ENCODE results near the gene NINJ2. TPM values are rescaled to one million over a fixed set of nuclear protein-coding genes. Genes with fewer than 3 reads are reported as not detected.
A peak's percentile ranks its signal among the peaks of the same experiment; 100 is the strongest.
"Not testable (repeated sequence)": the region's sequence is repeated elsewhere in the genome, so short reads cannot be mapped to it uniquely, and the experiment has no call there.

The NINJ2 gene
- total RNA-seq, 1 donor from 2014 or later: 0.76 TPM

DNA sequence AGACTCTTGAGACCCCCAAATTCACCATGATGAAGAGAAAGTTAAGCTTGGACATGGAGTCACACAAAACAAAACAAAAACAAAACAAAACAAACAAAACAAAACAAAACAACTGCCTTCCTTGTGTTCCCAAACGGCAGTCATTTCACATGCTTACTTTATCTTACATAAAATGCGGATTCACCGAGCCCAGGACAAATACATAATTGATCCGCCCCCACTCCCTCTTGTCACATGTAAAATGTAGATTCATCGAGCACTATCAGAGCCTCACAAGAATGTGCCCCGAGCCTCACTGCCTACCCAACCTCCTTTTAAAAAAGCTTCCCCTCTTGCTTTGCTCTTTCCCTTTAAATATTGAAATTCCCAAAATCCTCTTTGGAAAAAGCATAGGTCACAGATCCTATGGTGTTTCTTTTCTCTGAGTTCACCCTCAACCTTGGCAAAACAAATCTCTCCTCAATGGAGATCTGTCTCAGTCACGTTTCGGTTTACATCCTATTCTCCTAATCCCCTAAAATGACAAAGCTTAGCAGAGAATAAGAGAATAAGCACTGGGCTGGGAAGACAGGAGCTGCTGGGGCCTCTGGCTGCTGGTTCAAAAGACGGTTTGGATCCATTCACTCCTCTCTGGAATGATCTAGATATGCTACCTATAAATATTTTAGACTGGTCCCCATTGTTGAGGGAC is 83.7 kb downstream of the NINJ2 start:
- Mint-ChIP-seq H3K4me1 (ENCODE audit: low read depth, unreplicated experiment) (peaks cover 43% of the 10 kb centered on the region), H3K4me3 (ENCODE audit: unreplicated experiment) (no peak overlapping the region), H3K27ac (ENCODE audit: unreplicated experiment) (no peak overlapping the region), H3K9me3 (ENCODE audit: unreplicated experiment) (peaks cover 5% of the 10 kb centered on the region), H3K36me3 (ENCODE audit: unreplicated experiment) (no peaks in the 10 kb centered on the region), H3K27me3 (ENCODE audit: unreplicated experiment) (peaks cover 6% of the 10 kb centered on the region)
- TF ChIP-seq, protein P1, sequence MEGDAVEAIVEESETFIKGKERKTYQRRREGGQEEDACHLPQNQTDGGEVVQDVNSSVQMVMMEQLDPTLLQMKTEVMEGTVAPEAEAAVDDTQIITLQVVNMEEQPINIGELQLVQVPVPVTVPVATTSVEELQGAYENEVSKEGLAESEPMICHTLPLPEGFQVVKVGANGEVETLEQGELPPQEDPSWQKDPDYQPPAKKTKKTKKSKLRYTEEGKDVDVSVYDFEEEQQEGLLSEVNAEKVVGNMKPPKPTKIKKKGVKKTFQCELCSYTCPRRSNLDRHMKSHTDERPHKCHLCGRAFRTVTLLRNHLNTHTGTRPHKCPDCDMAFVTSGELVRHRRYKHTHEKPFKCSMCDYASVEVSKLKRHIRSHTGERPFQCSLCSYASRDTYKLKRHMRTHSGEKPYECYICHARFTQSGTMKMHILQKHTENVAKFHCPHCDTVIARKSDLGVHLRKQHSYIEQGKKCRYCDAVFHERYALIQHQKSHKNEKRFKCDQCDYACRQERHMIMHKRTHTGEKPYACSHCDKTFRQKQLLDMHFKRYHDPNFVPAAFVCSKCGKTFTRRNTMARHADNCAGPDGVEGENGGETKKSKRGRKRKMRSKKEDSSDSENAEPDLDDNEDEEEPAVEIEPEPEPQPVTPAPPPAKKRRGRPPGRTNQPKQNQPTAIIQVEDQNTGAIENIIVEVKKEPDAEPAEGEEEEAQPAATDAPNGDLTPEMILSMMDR (IDR thresholded peaks at IDR 0.05; ENCODE audit: partially characterized antibody, unreplicated experiment): no peak
- DNase-seq: no peak

DNA sequence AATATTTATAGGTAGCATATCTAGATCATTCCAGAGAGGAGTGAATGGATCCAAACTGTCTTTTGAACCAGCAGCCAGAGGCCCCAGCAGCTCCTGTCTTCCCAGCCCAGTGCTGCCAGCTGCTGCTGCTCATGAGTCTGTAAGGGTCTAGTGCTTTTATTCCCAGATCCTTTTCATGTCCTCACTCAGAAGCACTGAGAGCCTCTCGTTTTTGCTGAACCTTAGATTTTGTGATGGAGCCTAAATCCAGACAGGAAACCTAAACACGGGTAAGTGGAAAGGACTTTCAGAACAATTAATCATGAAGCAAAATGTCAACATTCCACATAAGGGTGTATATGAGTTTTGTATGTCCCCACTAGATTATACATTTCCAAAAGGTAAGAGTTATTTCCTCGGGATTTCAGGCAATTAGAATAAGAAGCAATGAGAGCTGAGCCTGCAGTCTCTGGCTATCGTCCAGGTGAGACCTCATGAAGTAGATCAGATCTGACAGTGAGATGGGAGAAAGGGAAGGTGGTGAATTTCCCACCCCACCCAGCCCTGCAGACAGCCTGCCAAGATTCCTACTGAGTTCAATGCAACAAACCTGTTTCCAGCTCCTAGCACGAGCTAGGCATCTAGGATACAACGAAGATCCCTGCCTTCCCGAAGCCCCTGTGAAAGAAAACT is 84.4 kb downstream of the NINJ2 start:
- Mint-ChIP-seq H3K9me3 (ENCODE audit: unreplicated experiment) (peaks cover 5% of the 10 kb centered on the region), H3K27ac (ENCODE audit: unreplicated experiment) (no peak overlapping the region), H3K4me3 (ENCODE audit: unreplicated experiment) (no peak overlapping the region)

GRCh38 chr12:577994-578747 is 85.1 kb downstream of the NINJ2 start:
- not testable (repeated sequence) for DNase-seq; H3K9me3 Mint-ChIP-seq (ENCODE audit: unreplicated experiment); H3K27ac Mint-ChIP-seq (ENCODE audit: unreplicated experiment); H3K27me3 Mint-ChIP-seq (ENCODE audit: unreplicated experiment); H3K4me3 Mint-ChIP-seq (ENCODE audit: unreplicated experiment); H3K36me3 Mint-ChIP-seq (ENCODE audit: unreplicated experiment)
- peaks cover 43% of the 10 kb centered on the region for H3K4me1 Mint-ChIP-seq (ENCODE audit: low read depth, unreplicated experiment)

More for the DNA sequence above, 84.4 kb downstream of the NINJ2 start:
- no peaks in the 10 kb centered on the region for H3K36me3 Mint-ChIP-seq (ENCODE audit: unreplicated experiment)
- DNase-seq: no peak
- TF ChIP-seq, protein P1 (IDR thresholded peaks at IDR 0.05; ENCODE audit: partially characterized antibody, unreplicated experiment): no peak
- H3K27me3 Mint-ChIP-seq (ENCODE audit: unreplicated experiment): peaks cover 4% of the 10 kb centered on the region
- H3K4me1 Mint-ChIP-seq (ENCODE audit: low read depth, unreplicated experiment): peaks cover 45% of the 10 kb centered on the region

DNA sequence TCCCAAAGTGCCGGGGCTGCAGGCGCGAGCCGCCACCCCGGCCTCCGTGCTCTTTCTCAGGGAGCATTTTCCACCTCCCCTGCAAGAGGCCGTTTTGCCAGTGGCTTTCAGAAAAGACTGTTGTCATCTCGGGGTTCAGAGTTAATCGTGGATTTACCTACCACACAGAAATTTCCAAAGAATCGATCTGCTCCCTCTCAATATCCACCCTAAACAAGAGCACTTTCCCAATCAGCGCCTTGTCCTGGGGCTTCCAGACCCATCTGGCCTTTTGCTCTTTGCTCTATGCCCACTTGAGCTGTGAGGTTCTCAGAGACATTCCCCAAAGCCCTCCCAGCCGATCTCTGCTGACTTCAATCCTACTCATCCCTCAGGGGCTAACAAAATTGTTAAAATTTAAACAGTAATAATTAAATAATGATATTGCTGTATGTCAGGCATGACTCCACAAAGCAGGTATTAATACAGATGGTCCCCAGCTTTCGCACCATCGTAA is 86.6 kb downstream of the NINJ2 start:
- DNase-seq: no peak
- Mint-ChIP-seq H3K9me3 (ENCODE audit: unreplicated experiment) (peaks cover 5% of the 10 kb centered on the region), H3K27ac (ENCODE audit: unreplicated experiment) (peak overlapping the region; percentile 87), H3K4me3 (ENCODE audit: unreplicated experiment) (peak overlapping the region; percentile 35), H3K36me3 (ENCODE audit: unreplicated experiment) (no peaks in the 10 kb centered on the region), H3K4me1 (ENCODE audit: low read depth, unreplicated experiment) (peaks cover 43% of the 10 kb centered on the region), H3K27me3 (ENCODE audit: unreplicated experiment) (peaks cover 4% of the 10 kb centered on the region)
- TF ChIP-seq, protein P1 (IDR thresholded peaks at IDR 0.05; ENCODE audit: partially characterized antibody, unreplicated experiment): no peak

GRCh38 chr12:575948-576614 is 87.2 kb downstream of the NINJ2 start:
- H3K4me3 Mint-ChIP-seq (ENCODE audit: unreplicated experiment): no peak overlapping the region
- peak overlapping the region; percentile 91 for H3K27ac Mint-ChIP-seq (ENCODE audit: unreplicated experiment)
- TF ChIP-seq, protein P1 (IDR thresholded peaks at IDR 0.05; ENCODE audit: partially characterized antibody, unreplicated experiment): peak; percentile 100
- DNase-seq: peak; percentile 91
- H3K4me1 Mint-ChIP-seq (ENCODE audit: low read depth, unreplicated experiment): peaks cover 43% of the 10 kb centered on the region
- H3K36me3 Mint-ChIP-seq (ENCODE audit: unreplicated experiment): no peaks in the 10 kb centered on the region
- peaks cover 4% of the 10 kb centered on the region for H3K27me3 Mint-ChIP-seq (ENCODE audit: unreplicated experiment)
- H3K9me3 Mint-ChIP-seq (ENCODE audit: unreplicated experiment): peaks cover 6% of the 10 kb centered on the region
